Natural killer cell (primary cell): Measurements from ENCODE around the gene MAPK12. TPM values are rescaled to one million over a fixed set of nuclear protein-coding genes. Genes with fewer than 3 reads are reported as not detected.

Experiments used
- ATAC-seq, 3 donors: fragments of 150-1000 bp in 2 of 3; fragments of 200-7000 bp in 1 of 3; cut with Tn5 transposase; 1 replicate in 1 of 3; 2 replicates in 2 of 3; pipeline ENCODE4 v1.10.0; 2021; ENCODE audit warnings: mild to moderate bottlenecking in 2 of 3, moderate library complexity in 2 of 3
- DNase-seq, 2 donors: peaks; one replicate each; pipeline versions ENCODE4 v3.0.0 to v3.0.0-alpha.2; 2013 to 2021; ENCODE audit warnings: mixed read lengths in 1 of 2
- H3K27ac ChIP-seq: one replicate; pipeline ENCODE4 v1.5.1; 2013; ENCODE audit warnings: mild to moderate bottlenecking, low read length
- H3K27me3 ChIP-seq: one replicate; pipeline ENCODE4 v1.6.1; 2013; ENCODE audit warnings: low read length; ENCODE audit not compliant: control insufficient read depth, insufficient read depth
- H3K36me3 ChIP-seq: one replicate; pipeline ENCODE4 v1.6.1; 2013; ENCODE audit warnings: low read length; ENCODE audit not compliant: control insufficient read depth, insufficient read depth
- H3K4me1 ChIP-seq: one replicate; pipeline ENCODE4 v1.6.1; 2013; ENCODE audit warnings: low read length; ENCODE audit not compliant: control insufficient read depth, insufficient read depth
- H3K4me3 ChIP-seq: one replicate; pipeline ENCODE4 v1.5.1; 2013; ENCODE audit warnings: low read length
- H3K9me3 ChIP-seq: one replicate; pipeline ENCODE4 v1.6.1; 2013; ENCODE audit warnings: low read length; ENCODE audit not compliant: control insufficient read depth, insufficient read depth
- H3K27ac Mint-ChIP-seq, 2 donors: one replicate each; pipeline ENCODE4 v1.8.0; 2022; ENCODE audit warnings: mild to moderate bottlenecking in 2 of 2, mixed read lengths in 2 of 2, moderate library complexity in 1 of 2
- H3K27me3 Mint-ChIP-seq, 2 donors: one replicate each; pipeline ENCODE4 v1.8.0; 2022; ENCODE audit warnings: low read depth in 2 of 2, mixed read lengths in 2 of 2
- H3K36me3 Mint-ChIP-seq: one replicate; pipeline ENCODE4 v1.8.0; 2022; ENCODE audit warnings: mixed read lengths
- H3K4me1 Mint-ChIP-seq, 2 donors: one replicate each; pipeline ENCODE4 v1.8.0; 2022; ENCODE audit warnings: mixed read lengths in 2 of 2
- H3K4me3 Mint-ChIP-seq: one replicate; pipeline ENCODE4 v1.8.0; 2022; ENCODE audit warnings: mild to moderate bottlenecking, moderate library complexity, mixed read lengths
- H3K9me3 Mint-ChIP-seq, 2 donors: one replicate each; pipeline ENCODE4 v1.8.0; 2022; ENCODE audit warnings: mixed read lengths in 2 of 2
- WGBS: methylation state at CpG from one replicate; pipeline ENCODE4 v1.1.7; 2013; ENCODE audit warnings: missing lambda C conversion rate; ENCODE audit not compliant: insufficient coverage; 5-methylcytosine and 5-hydroxymethylcytosine counted together
- intact Hi-C: fragments of 100-400 bp; cut with micrococcal nuclease; formaldehyde crosslinking; loops from one replicate; pipeline ENCODE4 v1.14.2; 2022
- total RNA-seq, 4 donors: library from RNA; stranded (reverse); fragments of 120-200 nt in 1 of 4; gene quantifications; one replicate each; pipeline versions ENCODE4 v1.2.3 to v1.2.4, GENCODE V29; 2013 to 2022
- TF ChIP-seq, protein P1 (sequence below): fragments of 200-600 bp; IDR thresholded peaks from one replicate; pipeline ENCODE4 v1.8.0; 2022; ENCODE audit warnings: antibody characterized with exemption

Gene MAPK12
- total RNA-seq, 3 donors from 2014 or later (not counting 1 experiment from before 2014, with no cell fraction given), result 2.2 to 2.5 (median 2.4) TPM

DNA sequence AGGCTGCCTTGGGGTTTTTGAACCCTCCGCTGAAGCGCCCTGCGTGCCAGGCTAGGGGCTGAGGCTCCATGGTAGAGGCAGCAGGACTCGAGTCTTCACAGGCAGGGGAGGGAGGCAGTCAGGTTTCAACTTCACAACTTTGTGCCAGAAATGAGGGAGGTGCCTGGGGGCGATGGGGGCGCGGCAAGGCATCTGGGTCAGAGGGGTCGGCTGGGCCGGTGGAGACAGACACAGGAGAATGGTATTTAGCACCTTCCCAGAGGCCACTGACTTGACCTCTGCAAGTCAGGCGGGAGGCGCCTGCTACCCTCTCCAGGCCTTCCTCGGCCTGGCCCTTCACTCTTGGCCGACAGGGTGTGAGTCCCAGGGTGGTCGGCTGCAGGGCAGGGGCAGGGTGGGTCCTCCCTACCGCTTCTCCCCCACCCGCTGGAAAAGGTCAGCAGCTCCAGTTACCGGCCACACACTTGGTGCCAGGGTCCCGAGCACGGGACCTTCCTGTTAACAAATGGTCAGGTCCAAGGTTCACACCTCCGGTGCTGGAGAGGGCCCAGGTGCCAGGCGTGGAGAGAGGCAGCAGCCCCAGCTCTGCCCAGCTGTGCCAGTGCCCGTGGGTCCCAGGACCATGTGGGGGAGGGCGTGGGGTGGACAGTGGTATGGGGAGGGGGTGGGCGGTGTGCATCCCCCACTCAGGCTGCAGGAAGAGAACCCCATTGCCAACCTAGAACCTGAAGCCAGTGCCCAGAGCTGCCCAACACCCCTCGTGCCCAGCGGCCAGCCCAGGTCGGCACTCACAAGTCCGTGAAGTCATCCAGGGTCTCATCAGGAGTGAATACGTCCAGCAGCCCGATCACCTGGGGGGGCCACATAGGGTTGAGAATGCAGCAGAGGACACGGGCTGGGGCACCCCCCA lies 3.8 kb downstream of the MAPK12 start:
- DNase-seq (no peak), ATAC-seq (no peak)
- Mint-ChIP-seq H3K27ac (no peak overlapping the region), H3K36me3 (no peaks in the 10 kb centered on the region), H3K9me3 (no peaks in the 10 kb centered on the region), H3K4me1 (peaks cover 0 to 7% of the 10 kb centered on the region in 2 donors), H3K4me3 (no peak overlapping the region), H3K27me3 (peaks cover 0 to 11% of the 10 kb centered on the region in 2 donors)
- Histone ChIP-seq H3K27me3 (peaks cover 11% of the 10 kb centered on the region), H3K4me3 (no peak overlapping the region), H3K9me3 (no peaks in the 10 kb centered on the region), H3K36me3 (no peaks in the 10 kb centered on the region), H3K27ac (no peak overlapping the region), H3K4me1 (peaks cover 13% of the 10 kb centered on the region)
- TF ChIP-seq, protein P1, sequence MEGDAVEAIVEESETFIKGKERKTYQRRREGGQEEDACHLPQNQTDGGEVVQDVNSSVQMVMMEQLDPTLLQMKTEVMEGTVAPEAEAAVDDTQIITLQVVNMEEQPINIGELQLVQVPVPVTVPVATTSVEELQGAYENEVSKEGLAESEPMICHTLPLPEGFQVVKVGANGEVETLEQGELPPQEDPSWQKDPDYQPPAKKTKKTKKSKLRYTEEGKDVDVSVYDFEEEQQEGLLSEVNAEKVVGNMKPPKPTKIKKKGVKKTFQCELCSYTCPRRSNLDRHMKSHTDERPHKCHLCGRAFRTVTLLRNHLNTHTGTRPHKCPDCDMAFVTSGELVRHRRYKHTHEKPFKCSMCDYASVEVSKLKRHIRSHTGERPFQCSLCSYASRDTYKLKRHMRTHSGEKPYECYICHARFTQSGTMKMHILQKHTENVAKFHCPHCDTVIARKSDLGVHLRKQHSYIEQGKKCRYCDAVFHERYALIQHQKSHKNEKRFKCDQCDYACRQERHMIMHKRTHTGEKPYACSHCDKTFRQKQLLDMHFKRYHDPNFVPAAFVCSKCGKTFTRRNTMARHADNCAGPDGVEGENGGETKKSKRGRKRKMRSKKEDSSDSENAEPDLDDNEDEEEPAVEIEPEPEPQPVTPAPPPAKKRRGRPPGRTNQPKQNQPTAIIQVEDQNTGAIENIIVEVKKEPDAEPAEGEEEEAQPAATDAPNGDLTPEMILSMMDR, result no peak
- intact Hi-C loops, result no loop called here
- WGBS, result 87% methylated on average over 31 of the region's 31 CpGs

- DNase-seq (no peak), ATAC-seq (no peak)
- Histone ChIP-seq H3K4me1 (peaks cover 11% of the 10 kb centered on the region), H3K9me3 (no peaks in the 10 kb centered on the region), H3K27ac (no peak overlapping the region), H3K27me3 (peaks cover 5% of the 10 kb centered on the region), H3K4me3 (no peak overlapping the region), H3K36me3 (no peaks in the 10 kb centered on the region)
- intact Hi-C loops, result no loop called here
- no peaks in the 10 kb centered on the region for H3K36me3 Mint-ChIP-seq
- H3K4me3 Mint-ChIP-seq, result no peak overlapping the region
- no peaks in the 10 kb centered on the region for H3K9me3 Mint-ChIP-seq
- H3K4me1 Mint-ChIP-seq, result peaks cover 0 to 6% of the 10 kb centered on the region in 2 donors
- peaks cover 0 to 7% of the 10 kb centered on the region in 2 donors for H3K27me3 Mint-ChIP-seq
- TF ChIP-seq, protein P1, result no peak
- WGBS, result 95% methylated on average over 16 of the region's 16 CpGs
- H3K27ac Mint-ChIP-seq, result no peak overlapping the region
Measured at GRCh38 chr22:50257041-50257440, 4.4 kb downstream of the MAPK12 start.

DNA sequence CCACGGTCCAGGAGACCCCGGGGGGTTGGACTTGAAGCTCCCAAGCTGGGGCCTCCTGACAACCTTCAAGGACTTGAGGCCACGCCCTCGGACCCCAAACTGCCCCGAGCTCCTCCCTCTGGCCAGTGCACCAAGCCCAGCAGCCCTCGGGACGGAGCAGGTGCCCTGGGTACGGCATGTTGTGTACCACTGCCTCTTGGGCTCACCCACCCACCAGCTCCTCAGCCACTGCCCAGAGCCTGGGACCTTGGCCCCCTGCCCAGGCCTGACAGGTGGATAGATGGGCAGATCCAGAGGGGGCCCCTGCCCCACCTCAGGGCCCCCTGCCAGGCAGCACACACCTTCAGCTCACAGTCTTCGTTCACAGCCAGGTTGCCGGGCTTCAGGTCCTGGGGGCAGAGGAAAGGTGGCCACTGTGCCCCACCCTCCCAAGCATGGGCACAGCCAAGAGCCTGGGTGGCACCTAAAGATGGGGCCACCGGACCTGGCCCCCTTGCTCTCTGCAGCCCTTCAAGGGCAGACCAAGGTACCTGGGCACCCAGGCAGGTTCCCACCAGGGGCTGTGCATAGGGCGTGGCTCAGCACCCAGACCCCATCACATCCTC lies 5.1 kb downstream of the MAPK12 start:
- no peak for ATAC-seq
- Mint-ChIP-seq H3K9me3 (no peaks in the 10 kb centered on the region), H3K4me3 (no peak overlapping the region), H3K4me1 (peaks cover 0 to 9% of the 10 kb centered on the region in 2 donors), H3K36me3 (no peaks in the 10 kb centered on the region), H3K27me3 (peaks cover 0 to 6% of the 10 kb centered on the region in 2 donors), H3K27ac (no peak overlapping the region)
- H3K36me3 ChIP-seq, result no peaks in the 10 kb centered on the region
- H3K4me1 ChIP-seq, result peaks cover 14% of the 10 kb centered on the region
- no peaks in the 10 kb centered on the region for H3K9me3 ChIP-seq
- TF ChIP-seq, protein P1, result no peak
- no peak overlapping the region for H3K27ac ChIP-seq
- no peak overlapping the region for H3K4me3 ChIP-seq
- intact Hi-C loops, result no loop called here
- 92% methylated on average over 12 of the region's 12 CpGs for WGBS
- no peak for DNase-seq
- peaks cover 4% of the 10 kb centered on the region for H3K27me3 ChIP-seq
